Pancreas (tissue), 10 donors: ENCODE data around the gene PDE2A. TPM values are rescaled to one million over a fixed set of nuclear protein-coding genes. Genes with fewer than 3 reads are reported as not detected.

ENCODE experiments used
- ATAC-seq, 4 donors: fragments of 200-7000 bp; cut with Tn5 transposase; one replicate each; pipeline versions ENCODE4 v1.8.0 to v1.9.1; 2020; ENCODE audit warnings: mild to moderate bottlenecking in 4 of 4, moderate library complexity in 4 of 4
- DNase-seq, 6 donors: peaks; one replicate each; pipeline ENCODE4 v3.0.0-alpha.2; 2020
- FAIRE-seq: peaks from 2 replicates; lab custom pipeline; 2012; peaks lifted over from hg19 to GRCh38; lab: Jason Lieb, UNC
- H3K27ac ChIP-seq, 4 donors: fragments of 200-600 bp; sonication (generic); 1 replicate in 3 of 4; 2 replicates in 1 of 4; pipeline versions ENCODE4 v1.5.0 to v1.8.0; 2020
- H3K27me3 ChIP-seq, 4 donors: fragments of 200-600 bp; one replicate each; pipeline ENCODE4 v1.8.0; 2021
- H3K36me3 ChIP-seq, 3 donors: fragments of 200-600 bp; sonication (generic) in 1 of 3; one replicate each; pipeline versions ENCODE4 v1.5.0 to v1.8.0; 2020 to 2021
- H3K4me1 ChIP-seq, 3 donors: fragments of 200-600 bp; one replicate each; pipeline ENCODE4 v1.8.0; 2021
- H3K4me3 ChIP-seq, 4 donors: fragments of 200-600 bp; sonication (generic) in 2 of 4; one replicate each; pipeline versions ENCODE4 v1.5.0 to v1.8.0; 2020 to 2021
- H3K9me3 ChIP-seq, 4 donors: fragments of 200-600 bp; one replicate each; pipeline ENCODE4 v1.8.0; 2021
- CTCF ChIP-seq, 4 donors: fragments of 200-600 bp; sonication (generic) in 3 of 4; IDR thresholded peaks; one replicate each; pipeline versions ENCODE4 v1.5.0 to v1.8.0; 2021; ENCODE audit warnings: antibody characterized with exemption in 4 of 4
- WGBS, 2 donors: extraction: QIAGEN DNeasy Blood & Tissue Kit; methylation state at CpG; one replicate each; pipeline ENCODE4 v1.1.7; 2013; 5-methylcytosine and 5-hydroxymethylcytosine counted together
- intact Hi-C, 3 donors: fragments of 100-400 bp; cut with DNase I; formaldehyde crosslinking; loops; one replicate each; pipeline versions ENCODE4 v1.11.1 to v1.14.2; 2022
- polyA plus RNA-seq, 2 donors: library from polyadenylated mRNA; stranded (reverse); fragments of 200-250 nt; gene quantifications; one replicate each; pipeline ENCODE4 v1.2.3, GENCODE V29; 2013
- total RNA-seq, 6 donors: library from RNA; stranded (reverse); fragmentation: NEBNext Ultra II Directional in 4 of 6; extraction: Animal tissue kit (Norgen Biotek cat#: 25700) in 4 of 6; gene quantifications; one replicate each; pipeline versions ENCODE4 v1.2.1 to v1.2.4, GENCODE V29; 2021 to 2023
- donor health status: healthy with polysubstance abuse.
- donor health status: DM: no; HTN: no; CAD: no; lungs with moderate emphysema.
- donor health status: DM: no; HTN: no; CAD: no.
- donor health status: control.
- donor health status: control.
- donor health status: Bipolar disorder and iron deficiency.
- donor health status: DM: yes; HTN: yes; CAD: no.
- donor health status: DM: no; HTN: no; CAD: no.
- donor health status: DM: no; HTN: no; CAD: no.
- donor health status: DM: yes; HTN: yes; CAD: no.

PDE2A gene
- total RNA-seq: 1 to 10 TPM; 2.1 to 4.9 (median 3.9) TPM
- 10 to 100 TPM; 12.8 to 16.3 TPM for polyA plus RNA-seq

DNA sequence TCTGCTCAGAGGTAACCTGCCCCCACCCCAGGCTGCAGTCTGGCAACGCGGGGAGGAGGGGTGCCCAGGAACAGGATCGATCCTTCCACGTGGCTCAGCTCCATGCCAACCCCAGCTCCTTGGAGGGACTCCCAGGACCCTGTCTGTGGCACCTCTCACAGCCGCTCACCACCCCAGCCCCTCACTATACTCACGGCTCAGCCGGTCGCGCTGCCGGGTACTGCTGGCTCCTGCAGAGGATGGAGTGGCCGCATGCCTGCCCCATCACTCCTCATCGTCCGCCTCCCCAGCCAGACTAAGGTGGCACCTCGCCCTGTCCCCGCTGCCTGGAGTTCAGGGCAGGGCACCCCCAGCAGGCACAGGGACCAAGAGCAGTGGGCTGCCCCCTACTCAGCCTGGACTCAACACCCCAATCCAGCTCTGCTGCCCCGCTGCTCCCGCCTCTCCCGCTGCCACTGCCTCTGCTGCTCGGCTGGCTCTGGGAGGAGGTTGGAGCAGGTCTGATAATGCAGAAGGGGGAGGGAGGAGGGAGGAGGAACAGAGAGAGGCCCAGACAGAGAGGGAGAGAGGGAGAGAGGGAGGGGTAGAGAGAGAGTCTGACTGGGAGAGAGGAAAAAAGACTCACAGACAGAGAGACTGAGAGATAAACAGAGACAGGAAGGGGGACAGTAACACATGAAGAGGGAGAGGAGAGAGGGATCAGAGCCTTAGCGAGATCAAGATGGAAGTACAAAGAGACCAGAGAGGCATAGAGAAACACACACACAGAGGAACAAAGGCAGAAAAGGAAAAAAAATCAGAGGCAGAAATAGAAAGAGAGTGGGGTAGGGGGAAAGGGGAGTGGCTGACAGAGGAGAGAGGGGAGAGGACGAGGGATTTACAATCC, at the start of gene PDE2A:
TSS of gene PDE2A (minus strand) at position 480 of the 886 bp plus-strand sequence. CDS start at position 265, 215 bp downstream.
- no peaks in the 10 kb centered on the region for H3K4me1 ChIP-seq
- no peaks in the 10 kb centered on the region for H3K36me3 ChIP-seq
- ATAC-seq (peak in 1 of 4 donors; percentile 19), DNase-seq (no peak), FAIRE-seq (no peak)
- H3K4me3 ChIP-seq: no peak within 1 kb of the TSS
- 6 to 11% methylated on average over 20 to 21 of the region's 21 CpGs for WGBS, 2 donors
- no peak within 1 kb of the TSS for H3K27ac ChIP-seq
- intact Hi-C loops: no loop called here
- TF ChIP-seq CTCF (IDR thresholded peaks at IDR 0.05): no peak
- H3K9me3 ChIP-seq: no peaks in the 10 kb centered on the region
- peaks cover 0 to 4% (median 0%) of the 10 kb centered on the region in 4 donors for H3K27me3 ChIP-seq

GRCh38 chr11:72723508-72723907, 49.3 kb upstream of the PDE2A start:
- Histone ChIP-seq H3K9me3 (no peaks in the 10 kb centered on the region), H3K27me3 (no peaks in the 10 kb centered on the region), H3K36me3 (no peaks in the 10 kb centered on the region), H3K4me3 (no peak overlapping the region), H3K4me1 (peaks cover 13 to 27% (median 20%) of the 10 kb centered on the region in 3 donors), H3K27ac (peak overlapping the region in 3 of 4 donors; percentile 65 to 94 (median 77))
- FAIRE-seq (no peak), DNase-seq (peak in 1 of 6 donors; percentile 35), ATAC-seq (no peak)
- intact Hi-C loops: loop anchor here in 1 of 3 donors (10.0 kb wide), 1 partner anchor 61 kb away; no protein-coding TSS in a partner anchor
- TF ChIP-seq CTCF (IDR thresholded peaks at IDR 0.05): no peak
- WGBS, 2 donors: 40% methylated on average over 9 of the region's 9 CpGs

- DNase-seq: peak; percentile 81 to 93 (median 90)
- 0% methylated on average over 9 to 10 of the region's 10 CpGs for WGBS, 2 donors
- Histone ChIP-seq H3K27ac (peak overlapping the region; percentile 65 to 94 (median 75)), H3K4me1 (peaks cover 13 to 27% (median 20%) of the 10 kb centered on the region in 3 donors), H3K36me3 (no peaks in the 10 kb centered on the region), H3K27me3 (no peaks in the 10 kb centered on the region), H3K9me3 (no peaks in the 10 kb centered on the region), H3K4me3 (peak overlapping the region; percentile 44 to 67 (median 58))
- FAIRE-seq: no peak
- TF ChIP-seq CTCF (IDR thresholded peaks at IDR 0.05): no peak
- intact Hi-C loops: loop anchor here in 1 of 3 donors (10.0 kb wide), 1 partner anchor 63 kb away; no protein-coding TSS in a partner anchor
- ATAC-seq: peak; percentile 85 to 91 (median 90)
Measured at GRCh38 chr11:72722050-72722748, 48.0 kb upstream of the PDE2A start.

DNA sequence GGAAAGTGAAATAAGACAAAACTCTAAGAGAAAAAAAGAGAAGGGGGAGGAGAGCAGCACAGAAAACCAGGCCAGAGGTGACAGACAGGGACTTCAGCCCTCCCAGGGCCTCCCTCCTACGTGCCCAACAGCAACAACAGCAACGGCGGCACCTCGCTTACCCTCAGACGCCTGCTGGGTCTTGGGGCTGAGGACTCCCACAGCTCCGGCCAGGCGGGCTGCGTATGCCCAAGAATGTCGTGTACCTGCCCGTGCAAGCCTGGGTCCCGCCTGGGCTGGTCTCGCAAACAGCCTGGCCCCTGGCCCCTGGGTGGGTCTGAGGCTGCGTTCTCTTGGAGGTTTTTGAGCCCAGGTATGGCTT, 47.4 kb upstream of the PDE2A start:
- ATAC-seq (peak; percentile 22 to 38 (median 32)), DNase-seq (peak in 5 of 6 donors; percentile 45 to 80 (median 59)), FAIRE-seq (no peak)
- intact Hi-C loops: loop anchor here in 1 of 3 donors (10.0 kb wide), 1 partner anchor 63 kb away; no protein-coding TSS in a partner anchor
- Histone ChIP-seq H3K27ac (peak overlapping the region; percentile 65 to 94 (median 75)), H3K4me3 (peak overlapping the region; percentile 44 to 67 (median 58)), H3K4me1 (peaks cover 13 to 27% (median 20%) of the 10 kb centered on the region in 3 donors), H3K9me3 (no peaks in the 10 kb centered on the region), H3K27me3 (no peaks in the 10 kb centered on the region), H3K36me3 (no peaks in the 10 kb centered on the region)
- 0% methylated on average over 13 of the region's 13 CpGs for WGBS, 2 donors
- no peak for TF ChIP-seq CTCF (IDR thresholded peaks at IDR 0.05)
